Right renal cortex interstitium (tissue), 3 donors: Measurements from ENCODE around the gene CCDC78. TPM values are rescaled to one million over a fixed set of nuclear protein-coding genes. Genes with fewer than 3 reads are reported as not detected.
"Not testable (repeated sequence)": the region's sequence is repeated elsewhere in the genome, so short reads cannot be mapped to it uniquely, and the experiment has no call there.

Experiments
- DNase-seq, 3 donors: peaks; one replicate each; pipeline ENCODE4 v3.0.0-alpha.2; 2013; ENCODE audit warnings: low read depth in 3 of 3, low spot score in 2 of 3
- polyA plus RNA-seq, 3 donors: library from polyadenylated mRNA; unstranded; fragments of 120-200 nt; gene quantifications; one replicate each; pipeline ENCODE4 v1.2.1, GENCODE V29; 2013; ENCODE audit not compliant: insufficient read length in 3 of 3

CCDC78 gene
- polyA plus RNA-seq, 3 donors: 0.74 to 1.3 (median 1.2) TPM

DNA sequence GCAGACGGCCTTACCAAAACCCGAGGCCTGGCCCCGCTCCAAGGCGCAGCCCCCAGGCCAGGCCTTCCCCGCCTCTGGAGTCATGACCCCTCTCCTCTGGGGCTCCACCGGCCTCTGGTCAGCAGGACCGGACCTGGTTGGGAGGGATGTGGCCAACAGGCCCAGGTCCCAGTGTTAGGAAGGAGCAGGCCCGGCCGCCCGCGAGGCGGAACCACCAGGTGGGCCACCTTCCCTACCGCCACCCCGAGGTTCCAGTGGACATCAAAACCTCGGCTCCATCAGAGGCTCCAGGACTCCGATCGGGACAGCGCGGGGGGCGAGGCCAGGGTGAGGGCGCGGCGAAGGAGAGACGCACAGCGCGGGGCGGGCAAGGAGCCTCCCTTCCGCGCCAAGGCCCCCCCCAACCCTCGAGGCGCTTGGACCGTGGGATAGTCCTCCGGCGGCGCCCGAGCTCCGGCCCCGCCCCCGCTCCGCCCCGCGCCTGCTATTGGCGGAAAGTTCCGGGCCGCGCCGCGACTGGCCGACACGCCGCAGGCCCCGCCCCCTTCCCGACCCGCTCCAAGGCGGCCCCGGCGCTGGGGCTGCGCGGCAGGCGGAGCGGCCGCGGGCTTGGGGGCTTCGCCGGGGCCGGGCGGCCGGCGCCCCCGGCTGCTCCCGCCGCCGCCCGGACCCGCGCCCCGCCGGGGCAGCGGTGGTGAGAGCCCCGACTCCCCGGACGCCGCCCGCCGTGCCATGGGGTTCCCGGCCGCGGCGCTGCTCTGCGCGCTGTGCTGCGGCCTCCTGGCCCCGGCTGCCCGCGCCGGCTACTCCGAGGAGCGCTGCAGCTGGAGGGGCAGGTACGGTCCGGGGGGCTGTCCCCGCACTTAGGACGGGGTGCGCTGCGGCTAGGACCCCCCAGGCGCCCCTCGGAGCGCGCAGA is 11.4 kb downstream of the CCDC78 start, which contains the start of gene METRN:
METRN (plus strand) TSS at position 561 of the 919 bp plus-strand sequence; CDS start at position 733, 172 bp downstream.
- peak in 1 of 3 donors; percentile 76 for DNase-seq

- no peak for DNase-seq
Observed at GRCh38 chr16:714079-714478, 12.2 kb downstream of the CCDC78 start.

GRCh38 chr16:712740-713250 is 13.4 kb downstream of the CCDC78 start:
- not testable (repeated sequence) for DNase-seq

DNA sequence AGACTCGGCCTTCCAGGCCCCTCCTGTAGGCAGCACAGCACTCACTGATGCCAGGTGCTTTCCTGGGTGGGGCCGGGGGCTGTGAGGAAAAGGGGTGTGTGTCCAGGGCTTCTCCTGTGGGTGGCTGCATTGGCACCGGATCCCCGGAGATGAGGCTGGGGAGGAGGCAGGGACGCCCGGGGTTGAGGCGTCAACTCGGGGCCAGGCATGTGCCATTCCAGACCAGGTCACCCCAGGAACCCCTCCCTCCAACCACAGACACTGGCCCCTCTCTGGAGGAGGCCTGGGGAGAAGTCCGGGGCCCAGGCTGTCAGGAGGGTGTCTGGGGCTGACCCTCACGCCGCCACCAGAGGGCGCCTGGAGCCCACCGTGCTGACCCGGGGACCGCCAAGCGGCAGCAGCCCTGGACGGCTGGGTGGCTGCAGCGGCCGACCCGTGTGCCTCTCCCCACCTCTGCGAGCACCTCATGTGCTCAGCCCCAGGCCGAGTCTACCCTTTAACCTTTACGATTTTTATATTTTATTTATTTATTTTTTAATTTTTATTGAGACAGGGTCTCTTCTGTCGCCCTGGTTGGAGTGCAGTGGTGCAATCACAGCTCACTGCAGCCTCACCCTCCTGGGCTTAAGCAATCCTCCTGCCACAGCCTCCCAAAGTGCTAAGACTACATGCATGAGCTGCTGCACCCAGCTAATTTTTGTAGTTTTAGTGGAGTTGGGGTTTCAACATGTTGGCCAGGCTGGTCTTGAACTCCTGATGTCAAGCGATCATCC is 14.5 kb downstream of the CCDC78 start:
- DNase-seq: no peak

DNA sequence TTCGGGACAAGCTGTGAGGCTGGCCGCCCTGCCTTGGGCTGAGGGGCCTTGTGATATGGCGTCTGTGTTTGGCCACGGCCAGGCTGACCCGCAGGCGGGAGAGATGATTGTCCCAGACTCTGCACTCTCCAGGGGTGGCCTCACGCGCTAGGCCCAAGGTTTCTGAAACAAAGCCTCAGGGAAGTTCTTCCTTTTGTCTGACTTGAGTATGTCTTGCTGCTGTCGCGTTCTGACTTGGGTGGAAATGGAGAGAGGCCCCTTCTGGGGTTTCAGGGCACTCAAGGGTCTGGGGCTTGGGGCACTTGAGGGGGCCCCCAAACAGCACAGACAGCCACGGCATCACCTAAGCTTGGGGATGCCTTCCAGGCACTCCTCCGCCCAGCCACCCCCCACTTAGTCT is 15.2 kb downstream of the CCDC78 start:
- DNase-seq: no peak

DNA sequence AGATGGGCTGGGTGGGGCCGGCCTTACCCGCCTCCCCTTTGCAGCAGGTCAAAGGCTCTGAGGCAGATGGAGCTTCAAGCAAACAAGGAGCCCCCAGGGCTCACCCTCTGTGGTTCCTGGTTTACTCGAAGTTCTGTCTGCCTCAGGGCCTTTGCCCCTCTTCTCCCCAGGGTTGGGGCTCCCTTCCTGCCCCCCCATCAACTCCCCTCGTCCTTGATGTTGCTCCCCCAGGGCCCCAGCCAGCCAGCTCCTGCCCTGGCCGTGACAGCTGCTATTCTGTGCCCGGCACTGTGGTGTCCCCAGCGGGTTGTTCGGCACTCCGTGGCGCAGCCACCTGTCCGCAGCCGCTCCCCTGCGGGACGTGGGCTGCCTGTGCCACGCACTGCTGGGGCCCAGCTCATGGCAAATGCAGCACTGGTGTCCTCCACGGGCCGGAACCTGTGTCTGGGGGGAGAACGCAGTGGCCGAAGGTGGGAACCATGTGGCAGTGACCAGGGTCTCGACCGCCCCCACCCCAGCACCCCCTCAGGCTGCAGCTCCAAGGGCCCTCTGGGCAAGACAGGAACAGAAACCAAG is 15.7 kb downstream of the CCDC78 start:
- no peak for DNase-seq

GRCh38 chr16:709566-710499 is 16.4 kb downstream of the CCDC78 start:
- DNase-seq: no peak

- DNase-seq: no peak
Observed at GRCh38 chr16:708959-709358, 17.3 kb downstream of the CCDC78 start.

DNA sequence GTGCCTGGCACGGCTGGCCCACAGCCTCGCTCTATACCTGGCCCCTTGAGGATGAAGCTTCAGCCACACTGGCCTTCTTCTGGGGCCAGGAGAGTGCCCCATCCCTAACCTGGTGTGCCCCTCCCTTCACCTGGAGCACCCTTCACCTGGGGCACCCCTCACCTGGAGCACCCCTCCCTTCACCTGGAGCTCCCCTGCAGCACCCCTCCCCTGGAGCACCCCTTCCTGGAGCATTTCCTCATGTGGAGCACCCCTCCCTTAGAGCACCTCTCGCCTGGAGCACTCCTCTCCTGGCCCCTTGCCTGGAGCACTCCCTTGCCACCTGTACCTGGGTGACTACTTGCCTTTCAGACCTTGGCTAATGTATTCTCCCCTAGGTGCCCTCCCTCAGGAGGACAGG is 18.2 kb downstream of the CCDC78 start:
- no peak for DNase-seq

DNA sequence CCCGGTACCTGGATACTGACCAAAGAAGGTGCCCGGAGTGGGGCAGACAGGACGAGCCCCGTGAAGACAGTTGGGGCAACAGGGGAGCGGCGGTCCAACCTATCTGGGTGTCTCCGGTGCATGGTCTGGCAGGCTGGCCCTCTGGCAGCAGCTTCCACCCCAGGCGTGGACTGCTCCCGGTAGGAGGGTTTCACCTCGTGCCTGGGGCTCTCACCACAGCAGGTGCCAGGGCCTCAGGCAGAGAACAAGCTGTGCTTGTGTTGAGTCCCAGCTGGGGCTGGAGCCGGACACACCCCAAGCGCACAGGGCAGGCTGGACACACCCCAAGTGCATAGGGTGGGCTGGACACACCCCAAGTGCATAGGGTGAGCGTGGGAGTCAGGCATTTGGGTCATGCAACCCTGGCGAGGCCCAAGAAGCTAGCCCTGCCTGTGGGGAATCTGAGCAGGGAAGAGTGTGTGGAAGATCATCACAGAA is 19.1 kb downstream of the CCDC78 start:
- DNase-seq: no peak

- no peak for DNase-seq
Observed at GRCh38 chr16:706189-707061, 19.8 kb downstream of the CCDC78 start.

- no peak for DNase-seq
Observed at GRCh38 chr16:705431-706188, 20.6 kb downstream of the CCDC78 start, which contains the start of gene FBXL16. Gene FBXL16, minus strand, starts transcription at chr16:705801. Its CDS starts 8,396 bp downstream, at chr16:697405.

- DNase-seq: no peak
Observed at GRCh38 chr16:704552-705380, 21.5 kb downstream of the CCDC78 start.

- no peak for DNase-seq
Observed at GRCh38 chr16:704047-704446, 22.2 kb downstream of the CCDC78 start.

DNA sequence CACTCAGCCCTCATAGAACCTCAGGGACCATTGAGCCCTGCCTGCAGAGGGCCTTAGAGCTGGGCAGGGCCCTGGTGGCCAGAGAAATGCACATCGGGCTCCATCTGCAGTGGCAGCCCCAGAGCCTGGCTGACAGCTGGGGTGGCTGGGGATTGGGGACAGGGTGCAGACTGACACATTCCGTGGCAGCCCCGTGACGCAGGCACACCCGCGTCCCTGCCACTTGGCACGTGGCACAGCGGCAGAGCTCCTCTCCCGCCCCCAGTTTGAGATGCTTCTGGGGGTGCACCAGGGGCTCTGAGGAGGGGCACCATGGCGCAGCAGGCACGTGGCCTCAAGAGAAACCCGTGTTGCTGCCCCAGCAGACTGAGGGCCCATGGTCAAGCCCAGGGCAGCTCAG is 22.8 kb downstream of the CCDC78 start:
- DNase-seq: no peak

- DNase-seq: no peak
Observed at GRCh38 chr16:702341-702740, 23.9 kb downstream of the CCDC78 start.
